ENCODE measurements around the gene LEAP2. TPM values are rescaled to one million over a fixed set of nuclear protein-coding genes. Genes with fewer than 3 reads are reported as not detected.

LEAP2 gene
- total and polyA plus RNA-seq, 2 donors (not counting 1 experiment from before 2014, with no cell fraction given): 0.33 to 0.50 TPM

GRCh38 chr5:132839426-132840301 lies 33.8 kb upstream of the LEAP2 start:
- H3K9ac ChIP-seq (ENCODE audit: insufficient read depth, low read length): no peak overlapping the region
- no peak overlapping the region for H3K4me3 ChIP-seq (replicated peaks in 1 of 4; ENCODE audit: control extremely low read depth in 1 of 4, insufficient read depth in 1 of 4, low read depth in 3 of 4, low read length in 4 of 4)
- TF ChIP-seq CTCF (conservative IDR thresholded peaks at IDR 0.05 in 1 of 2, IDR thresholded peaks at IDR 0.05 in 1 of 2; ENCODE audit: low read depth in 1 of 2, low read length in 2 of 2) (no peak), EZH2 (IDR thresholded peaks at IDR 0.05; ENCODE audit: low read length, missing control alignments) (no peak)
- H3K4me2 ChIP-seq (ENCODE audit: extremely low read depth, insufficient read depth, low read length): peak overlapping the region; percentile 39
- no peaks in the 10 kb centered on the region for H3K79me2 ChIP-seq (ENCODE audit: control insufficient read depth, insufficient read depth, low read length)
- H3K9me3 ChIP-seq (ENCODE audit: control insufficient read depth, insufficient read depth, low read depth, low read length): no peaks in the 10 kb centered on the region
- DNase-seq (ENCODE audit: low read depth in 2 of 2): peak; percentile 68 to 88
- peak overlapping the region; percentile 74 for H2AFZ ChIP-seq (ENCODE audit: low read length)
- H3K27me3 ChIP-seq (ENCODE audit: control insufficient read depth, insufficient read depth, low read length): no peaks in the 10 kb centered on the region
- no peaks in the 10 kb centered on the region for H3K36me3 ChIP-seq (ENCODE audit: control insufficient read depth, insufficient read depth, low read length)
- peaks cover 13% of the 10 kb centered on the region for H3K4me1 ChIP-seq (ENCODE audit: control insufficient read depth, extremely low read depth, insufficient read depth, low read length)
- no peaks in the 10 kb centered on the region for H4K20me1 ChIP-seq (ENCODE audit: control insufficient read depth, extremely low read depth, insufficient read depth, low read length)
- H3K27ac ChIP-seq (ENCODE audit: insufficient read depth, low read length): peak overlapping the region; percentile 22

- Histone ChIP-seq H3K4me1 (ENCODE audit: control insufficient read depth, extremely low read depth, insufficient read depth, low read length) (peaks cover 13% of the 10 kb centered on the region), H3K9ac (ENCODE audit: insufficient read depth, low read length) (no peak overlapping the region), H3K36me3 (ENCODE audit: control insufficient read depth, insufficient read depth, low read length) (no peaks in the 10 kb centered on the region), H3K4me2 (ENCODE audit: extremely low read depth, insufficient read depth, low read length) (no peak overlapping the region), H3K4me3 (replicated peaks in 1 of 4; ENCODE audit: control extremely low read depth in 1 of 4, insufficient read depth in 1 of 4, low read depth in 3 of 4, low read length in 4 of 4) (no peak overlapping the region), H3K79me2 (ENCODE audit: control insufficient read depth, insufficient read depth, low read length) (no peaks in the 10 kb centered on the region), H4K20me1 (ENCODE audit: control insufficient read depth, extremely low read depth, insufficient read depth, low read length) (no peaks in the 10 kb centered on the region), H3K27me3 (ENCODE audit: control insufficient read depth, insufficient read depth, low read length) (no peaks in the 10 kb centered on the region), H3K27ac (ENCODE audit: insufficient read depth, low read length) (no peak overlapping the region), H3K9me3 (ENCODE audit: control insufficient read depth, insufficient read depth, low read depth, low read length) (no peaks in the 10 kb centered on the region), H2AFZ (ENCODE audit: low read length) (no peak overlapping the region)
- TF ChIP-seq CTCF (conservative IDR thresholded peaks at IDR 0.05 in 1 of 2, IDR thresholded peaks at IDR 0.05 in 1 of 2; ENCODE audit: low read depth in 1 of 2, low read length in 2 of 2) (no peak), EZH2 (IDR thresholded peaks at IDR 0.05; ENCODE audit: low read length, missing control alignments) (no peak)
- DNase-seq (ENCODE audit: low read depth in 2 of 2): no peak
These were observed 33.2 kb upstream of the LEAP2 start for GRCh38 chr5:132840313-132840712.

- Histone ChIP-seq H3K9me3 (ENCODE audit: control insufficient read depth, insufficient read depth, low read depth, low read length) (no peaks in the 10 kb centered on the region), H3K4me1 (ENCODE audit: control insufficient read depth, extremely low read depth, insufficient read depth, low read length) (peaks cover 13% of the 10 kb centered on the region), H3K27ac (ENCODE audit: insufficient read depth, low read length) (no peak overlapping the region), H3K4me2 (ENCODE audit: extremely low read depth, insufficient read depth, low read length) (no peak overlapping the region), H4K20me1 (ENCODE audit: control insufficient read depth, extremely low read depth, insufficient read depth, low read length) (no peaks in the 10 kb centered on the region), H3K4me3 (replicated peaks in 1 of 4; ENCODE audit: control extremely low read depth in 1 of 4, insufficient read depth in 1 of 4, low read depth in 3 of 4, low read length in 4 of 4) (no peak overlapping the region), H3K36me3 (ENCODE audit: control insufficient read depth, insufficient read depth, low read length) (no peaks in the 10 kb centered on the region), H2AFZ (ENCODE audit: low read length) (no peak overlapping the region), H3K79me2 (ENCODE audit: control insufficient read depth, insufficient read depth, low read length) (no peaks in the 10 kb centered on the region), H3K27me3 (ENCODE audit: control insufficient read depth, insufficient read depth, low read length) (no peaks in the 10 kb centered on the region), H3K9ac (ENCODE audit: insufficient read depth, low read length) (no peak overlapping the region)
- TF ChIP-seq EZH2 (IDR thresholded peaks at IDR 0.05; ENCODE audit: low read length, missing control alignments): no peak
- TF ChIP-seq CTCF (conservative IDR thresholded peaks at IDR 0.05 in 1 of 2, IDR thresholded peaks at IDR 0.05 in 1 of 2; ENCODE audit: low read depth in 1 of 2, low read length in 2 of 2): no peak
- no peak for DNase-seq (ENCODE audit: low read depth in 2 of 2)
These were observed 32.6 kb upstream of the LEAP2 start for GRCh38 chr5:132840896-132841295.
